A549 (cell line): ENCODE data around the gene TMED9. TPM values are rescaled to one million over a fixed set of nuclear protein-coding genes. Genes with fewer than 3 reads are reported as not detected.

ENCODE experiments used
- ATAC-seq, 2 experiments: fragments of 200-7000 bp in 1 of 2; fragments of >200 bp in 1 of 2; cut with Nextera tagmentation in 1 of 2; cut with Tn5 transposase in 1 of 2; 3 replicates each; pipeline versions ENCODE4 v1.8.0 to v1.9.1; 2018 to 2020; ENCODE audit warnings: mild to moderate bottlenecking in 1 of 2, moderate library complexity in 1 of 2
- CTCF ChIA-PET: fragments of 300-600 bp; sonication (Branson Sonifier 250); formaldehyde crosslinking; extraction: SDS; loops from one replicate; lab custom pipeline; 2021; ENCODE audit warnings: antibody characterized with exemption, inconsistent platforms; lab: Yijun Ruan, JAX
- POLR2A ChIA-PET: fragments of 350-600 bp; formaldehyde crosslinking; extraction: SDS; loops from one replicate; lab custom pipeline; 2021; ENCODE audit warnings: antibody characterized with exemption, inconsistent platforms; lab: Yijun Ruan, JAX
- DNase-seq, 2 experiments: peaks; one replicate each; pipeline versions ENCODE4 v3.0.0 to v3.0.0-alpha.2; 2011 to 2016; ENCODE audit warnings: low read depth in 1 of 2, low spot score in 1 of 2
- FAIRE-seq: peaks from 2 replicates; lab custom pipeline; 2011; peaks lifted over from hg19 to GRCh38; lab: Jason Lieb, UNC
- H3K27ac ChIP-seq, 2 experiments: fragments of >200 bp; sonication (Bioruptor Twin); formaldehyde crosslinking; 3 replicates each; pipeline ENCODE4 v1.5.1; 2016 to 2017
- H3K4me1 ChIP-seq: fragments of >200 bp; sonication (Bioruptor Twin); formaldehyde crosslinking; 3 replicates; pipeline ENCODE4 v1.6.1; 2016
- H3K4me2 ChIP-seq: fragments of >200 bp; sonication (Bioruptor Twin); formaldehyde crosslinking; 3 replicates; pipeline ENCODE4 v1.6.1; 2016
- H3K4me3 ChIP-seq: fragments of >200 bp; sonication (Bioruptor Twin); formaldehyde crosslinking; 3 replicates; pipeline ENCODE4 v1.5.1; 2016
- H3K9me3 ChIP-seq: fragments of >200 bp; sonication (Bioruptor Twin); formaldehyde crosslinking; 3 replicates; pipeline ENCODE4 v1.6.1; 2016
- CBX8 ChIP-seq: fragments of 200-600 bp; sonication (generic); IDR thresholded peaks from 2 replicates; pipeline ENCODE4 v1.6.1; 2016
- CEBPB ChIP-seq, 2 experiments: fragments of >200 bp in 1 of 2; sonication (Bioruptor Twin) in 1 of 2; formaldehyde crosslinking in 1 of 2; IDR thresholded peaks; 2 replicates each; pipeline ENCODE4 v1.6.1; 2012 to 2016
- CHD2 ChIP-seq: fragments of 150-350 bp; IDR thresholded peaks from 2 replicates; pipeline ENCODE4 v1.6.1; 2014; ENCODE audit warnings: low read length; ENCODE audit not compliant: partially characterized antibody
- CHD4 ChIP-seq: fragments of 200-600 bp; sonication (generic); IDR thresholded peaks from 2 replicates; pipeline ENCODE4 v1.6.1; 2016; ENCODE audit warnings: antibody characterized with exemption, mild to moderate bottlenecking, borderline replicate concordance
- EP300 ChIP-seq, 2 experiments: fragments of >200 bp; sonication (Bioruptor Twin); formaldehyde crosslinking; IDR thresholded peaks; 2 replicates in 1 of 2; 3 replicates in 1 of 2; pipeline ENCODE4 v1.6.1; 2016 to 2017
- FOSB ChIP-seq: fragments of 250-450 bp; sonication (Bioruptor Pico); IDR thresholded peaks from 2 replicates; pipeline ENCODE4 v1.5.0; 2020; ENCODE audit warnings: mild to moderate bottlenecking, moderate library complexity
- FOXS1 ChIP-seq: fragments of 250-450 bp; sonication (Bioruptor Pico); IDR thresholded peaks from 2 replicates; pipeline ENCODE4 v1.5.0; 2020; ENCODE audit warnings: mild to moderate bottlenecking, moderate library complexity
- HDAC2 ChIP-seq: fragments of 200-600 bp; sonication (generic); IDR thresholded peaks from 2 replicates; pipeline ENCODE4 v1.6.1; 2016
- HEYL ChIP-seq: fragments of 250-450 bp; sonication (Bioruptor Pico); IDR thresholded peaks from 2 replicates; pipeline ENCODE4 v1.8.0; 2021; ENCODE audit warnings: mild to moderate bottlenecking, moderate library complexity
- HOXB13 ChIP-seq: fragments of 250-450 bp; sonication (Bioruptor Pico); IDR thresholded peaks from 2 replicates; pipeline ENCODE4 v1.5.0; 2020; ENCODE audit warnings: low read depth, mild to moderate bottlenecking, moderate library complexity
- JUN ChIP-seq, 2 experiments: fragments of >200 bp; sonication (Bioruptor Twin); formaldehyde crosslinking; IDR thresholded peaks; 2 replicates in 1 of 2; 3 replicates in 1 of 2; pipeline ENCODE4 v1.6.1; 2016 to 2017
- NPAS2 ChIP-seq: fragments of 250-450 bp; sonication (Bioruptor Pico); IDR thresholded peaks from 2 replicates; pipeline ENCODE4 v1.8.0; 2022; ENCODE audit warnings: mild to moderate bottlenecking, moderate library complexity, borderline replicate concordance
- POLR2A ChIP-seq: IDR thresholded peaks from 2 replicates; pipeline ENCODE4 v1.6.1; 2012; ENCODE audit warnings: mild to moderate bottlenecking, low read length
- POLR2AphosphoS2 ChIP-seq: conservative IDR thresholded peaks from 2 replicates; pipeline ENCODE4 v1.6.1; 2012; ENCODE audit warnings: low read length, improper control_type of control experiment, inconsistent platforms
- RARB ChIP-seq: fragments of 250-450 bp; sonication (Bioruptor Pico); IDR thresholded peaks from 2 replicates; pipeline ENCODE4 v1.8.0; 2021; ENCODE audit warnings: mild to moderate bottlenecking, moderate library complexity
- RCOR1 ChIP-seq: fragments of 150-350 bp; IDR thresholded peaks from 2 replicates; pipeline ENCODE4 v1.6.1; 2014; ENCODE audit warnings: antibody characterized with exemption, low read length, low read depth
- SMC3 ChIP-seq: fragments of >200 bp; sonication (Bioruptor Twin); formaldehyde crosslinking; IDR thresholded peaks from 3 replicates; pipeline ENCODE4 v1.6.1; 2018; ENCODE audit warnings: inconsistent platforms
- TFCP2L1 ChIP-seq: fragments of 250-450 bp; sonication (Bioruptor Pico); IDR thresholded peaks from 2 replicates; pipeline ENCODE4 v1.5.0; 2021; ENCODE audit warnings: mild to moderate bottlenecking
- ZFP36 ChIP-seq: fragments of 450-650 bp; IDR thresholded peaks from 2 replicates; pipeline ENCODE4 v1.6.1; 2014; ENCODE audit warnings: borderline replicate concordance; ENCODE audit not compliant: partially characterized antibody
- ZSCAN20 ChIP-seq: fragments of 250-450 bp; sonication (Bioruptor Pico); IDR thresholded peaks from 2 replicates; pipeline ENCODE4 v1.8.0; 2022; ENCODE audit warnings: mild to moderate bottlenecking, moderate library complexity
- WGBS: methylation state at CpG from one replicate; pipeline ENCODE4 v1.1.6; 2017; ENCODE audit errors: missing lambda C conversion rate; 5-methylcytosine and 5-hydroxymethylcytosine counted together
- polyA plus RNA-seq, 4 experiments: library from polyadenylated mRNA; depleted of rRNA in 3 of 4; stranded (reverse); fragments of >200 nt; fragmentation: RNase III in 1 of 4; extraction: RNeasy Plus Mini Kit Qiagen cat#74134 plus additional on column Dnase treatment in 1 of 4; gene quantifications; 2 replicates in 3 of 4; 3 replicates in 1 of 4; pipeline ENCODE4 v1.2.3, GENCODE V29; 2011 to 2017
- TF ChIP-seq, protein P1 (sequence below): fragments of >200 bp; sonication (Bioruptor Twin); formaldehyde crosslinking; IDR thresholded peaks from 3 replicates; pipeline ENCODE4 v1.5.1; 2016
- TF ChIP-seq, protein P2 (sequence below): IDR thresholded peaks from 2 replicates; pipeline ENCODE4 v1.6.1; 2012
- TF ChIP-seq, protein P3 (sequence below): fragments of >200 bp; sonication (Bioruptor Twin); formaldehyde crosslinking; IDR thresholded peaks from 2 replicates; pipeline ENCODE4 v1.6.1; 2016
- TF ChIP-seq, protein P4 (sequence below): fragments of 250-450 bp; sonication (Bioruptor Pico); IDR thresholded peaks from 2 replicates; pipeline ENCODE4 v1.5.0; 2020; ENCODE audit warnings: low read depth, mild to moderate bottlenecking, moderate library complexity
- TF ChIP-seq, protein P5 (sequence below): fragments of 250-450 bp; sonication (Bioruptor Pico); IDR thresholded peaks from 2 replicates; pipeline ENCODE4 v1.5.0; 2021; ENCODE audit warnings: mild to moderate bottlenecking, moderate library complexity, borderline replicate concordance

TMED9 gene
- polyA plus RNA-seq, 2 of the 4 experiments (the other 2 are of a cell fraction), result 168 to 236 TPM

DNA sequence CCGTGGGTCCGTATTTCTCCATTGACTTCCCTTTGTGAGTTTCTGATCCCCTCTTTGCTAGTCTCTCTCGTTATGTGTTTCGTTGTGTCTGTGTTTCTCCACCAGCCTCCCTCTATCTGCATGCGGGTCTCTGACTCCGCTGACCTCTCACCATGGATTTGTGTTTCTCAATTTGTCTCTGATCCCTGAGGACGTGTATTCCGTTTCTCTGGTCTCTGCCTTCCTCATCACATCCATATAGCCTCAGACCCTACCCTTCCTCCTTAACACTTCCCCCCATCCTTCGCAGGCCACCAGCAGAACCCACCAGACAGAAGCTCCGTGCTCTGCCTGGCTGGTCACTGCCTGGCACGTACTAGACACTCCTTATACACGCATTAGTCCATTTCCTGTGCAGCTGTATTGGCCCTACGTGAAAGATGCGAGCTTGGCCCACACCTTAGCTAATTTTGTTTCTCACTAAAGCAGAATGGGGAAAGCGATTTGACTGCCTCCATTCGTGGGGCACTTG is 8.6 kb downstream of the TMED9 start:
- ChIA-PET POLR2A (interaction anchor here (1.2 kb wide), 2 partner anchors 62 to 84 kb away, joined by 3 read pairs; partner anchors contain the start of gene DDX41), CTCF (interaction anchor here (1.8 to 1.9 kb wide), 2 partner anchors 11 to 42 kb away, joined by 6 to 9 read pairs; no protein-coding TSS in a partner anchor)
- peak overlapping the region; percentile 70 for H3K4me3 ChIP-seq
- H3K4me1 ChIP-seq, result peaks cover 20% of the 10 kb centered on the region; the same call in 2 of the 3 replicates
- FAIRE-seq, result no peak
- no peak for TF ChIP-seq POLR2AphosphoS2
- TF ChIP-seq, protein P1, sequence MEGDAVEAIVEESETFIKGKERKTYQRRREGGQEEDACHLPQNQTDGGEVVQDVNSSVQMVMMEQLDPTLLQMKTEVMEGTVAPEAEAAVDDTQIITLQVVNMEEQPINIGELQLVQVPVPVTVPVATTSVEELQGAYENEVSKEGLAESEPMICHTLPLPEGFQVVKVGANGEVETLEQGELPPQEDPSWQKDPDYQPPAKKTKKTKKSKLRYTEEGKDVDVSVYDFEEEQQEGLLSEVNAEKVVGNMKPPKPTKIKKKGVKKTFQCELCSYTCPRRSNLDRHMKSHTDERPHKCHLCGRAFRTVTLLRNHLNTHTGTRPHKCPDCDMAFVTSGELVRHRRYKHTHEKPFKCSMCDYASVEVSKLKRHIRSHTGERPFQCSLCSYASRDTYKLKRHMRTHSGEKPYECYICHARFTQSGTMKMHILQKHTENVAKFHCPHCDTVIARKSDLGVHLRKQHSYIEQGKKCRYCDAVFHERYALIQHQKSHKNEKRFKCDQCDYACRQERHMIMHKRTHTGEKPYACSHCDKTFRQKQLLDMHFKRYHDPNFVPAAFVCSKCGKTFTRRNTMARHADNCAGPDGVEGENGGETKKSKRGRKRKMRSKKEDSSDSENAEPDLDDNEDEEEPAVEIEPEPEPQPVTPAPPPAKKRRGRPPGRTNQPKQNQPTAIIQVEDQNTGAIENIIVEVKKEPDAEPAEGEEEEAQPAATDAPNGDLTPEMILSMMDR, result no peak
- no peak for TF ChIP-seq SMC3
- no peak for TF ChIP-seq POLR2A
- no peak for TF ChIP-seq FOXS1
- no peak for TF ChIP-seq HOXB13 (CRISPR knock-in tag)
- TF ChIP-seq JUN (IDR thresholded peaks at IDR 0.05), result no peak
- TF ChIP-seq EP300 (IDR thresholded peaks at IDR 0.05), result no peak
- TF ChIP-seq HEYL (CRISPR knock-in tag), result no peak
- TF ChIP-seq, protein P2, sequence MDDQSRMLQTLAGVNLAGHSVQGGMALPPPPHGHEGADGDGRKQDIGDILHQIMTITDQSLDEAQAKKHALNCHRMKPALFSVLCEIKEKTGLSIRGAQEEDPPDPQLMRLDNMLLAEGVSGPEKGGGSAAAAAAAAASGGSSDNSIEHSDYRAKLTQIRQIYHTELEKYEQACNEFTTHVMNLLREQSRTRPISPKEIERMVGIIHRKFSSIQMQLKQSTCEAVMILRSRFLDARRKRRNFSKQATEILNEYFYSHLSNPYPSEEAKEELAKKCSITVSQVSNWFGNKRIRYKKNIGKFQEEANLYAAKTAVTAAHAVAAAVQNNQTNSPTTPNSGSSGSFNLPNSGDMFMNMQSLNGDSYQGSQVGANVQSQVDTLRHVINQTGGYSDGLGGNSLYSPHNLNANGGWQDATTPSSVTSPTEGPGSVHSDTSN, result no peak
- TF ChIP-seq HDAC2, result no peak
- TF ChIP-seq, protein P3, sequence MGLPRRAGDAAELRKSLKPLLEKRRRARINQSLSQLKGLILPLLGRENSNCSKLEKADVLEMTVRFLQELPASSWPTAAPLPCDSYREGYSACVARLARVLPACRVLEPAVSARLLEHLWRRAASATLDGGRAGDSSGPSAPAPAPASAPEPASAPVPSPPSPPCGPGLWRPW, result no peak
- TF ChIP-seq NPAS2, result no peak
- TF ChIP-seq FOSB (CRISPR knock-in tag), result no peak
- no peak for TF ChIP-seq CHD2
- TF ChIP-seq ZSCAN20 (CRISPR knock-in tag), result no peak
- TF ChIP-seq, protein P4, sequence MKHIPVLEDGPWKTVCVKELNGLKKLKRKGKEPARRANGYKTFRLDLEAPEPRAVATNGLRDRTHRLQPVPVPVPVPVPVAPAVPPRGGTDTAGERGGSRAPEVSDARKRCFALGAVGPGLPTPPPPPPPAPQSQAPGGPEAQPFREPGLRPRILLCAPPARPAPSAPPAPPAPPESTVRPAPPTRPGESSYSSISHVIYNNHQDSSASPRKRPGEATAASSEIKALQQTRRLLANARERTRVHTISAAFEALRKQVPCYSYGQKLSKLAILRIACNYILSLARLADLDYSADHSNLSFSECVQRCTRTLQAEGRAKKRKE, result no peak
- TF ChIP-seq ZFP36, result no peak
- no peak for TF ChIP-seq CEBPB (IDR thresholded peaks at IDR 0.05)
- peak overlapping the region; percentile 85 to 91 for H3K27ac ChIP-seq
- no peak for DNase-seq
- ATAC-seq, result peak in 1 of 2 experiments; percentile 2; a peak in 1 of 6 replicates
- no peaks in the 10 kb centered on the region for H3K9me3 ChIP-seq
- WGBS, result 26% methylated on average over 15 of the region's 16 CpGs
- peak overlapping the region; percentile 94 for H3K4me2 ChIP-seq

DNA sequence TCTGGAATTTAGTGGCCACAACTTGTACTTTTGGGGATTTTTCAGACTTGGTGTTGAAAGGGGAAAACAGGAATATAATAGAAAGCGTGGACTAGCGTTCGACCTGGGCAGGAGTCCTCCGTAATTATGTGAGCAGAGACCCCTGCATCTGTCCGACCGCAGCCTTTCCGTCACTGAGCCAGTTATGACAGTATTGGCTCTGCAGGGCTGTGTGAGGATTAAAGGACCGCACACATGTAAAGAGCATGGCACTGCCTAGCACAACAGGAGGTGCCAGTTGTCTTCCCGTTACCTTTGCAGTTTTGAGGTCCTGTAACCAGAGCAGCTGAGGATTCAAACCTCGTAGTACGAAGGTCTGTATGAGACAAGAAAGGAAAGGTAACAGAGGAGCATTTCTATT is 9.1 kb downstream of the TMED9 start:
- WGBS, result 94% methylated on average over 11 of the region's 11 CpGs
- CTCF ChIA-PET, result interaction anchor here (1.4 to 1.9 kb wide), 3 partner anchors 8 to 43 kb away, joined by 3 to 9 read pairs (median 6); no protein-coding TSS in a partner anchor
- Histone ChIP-seq H3K4me2 (peak overlapping the region; percentile 94), H3K27ac (no peak overlapping the region), H3K4me3 (peak overlapping the region; percentile 70; the same call in 2 of the 3 replicates), H3K9me3 (no peaks in the 10 kb centered on the region), H3K4me1 (peaks cover 20% of the 10 kb centered on the region; the same call in 2 of the 3 replicates)
- no peak for DNase-seq
- POLR2A ChIA-PET, result no interaction called here
- ATAC-seq, result no peak
- TF ChIP-seq HOXB13 (CRISPR knock-in tag) (no peak), RCOR1 (no peak), TFCP2L1 (CRISPR knock-in tag) (no peak), NPAS2 (no peak), ZSCAN20 (CRISPR knock-in tag) (no peak), RARB (CRISPR knock-in tag) (no peak), CBX8 (no peak), JUN (IDR thresholded peaks at IDR 0.05) (no peak), CHD4 (no peak), HEYL (CRISPR knock-in tag) (no peak)
- TF ChIP-seq, protein P5, sequence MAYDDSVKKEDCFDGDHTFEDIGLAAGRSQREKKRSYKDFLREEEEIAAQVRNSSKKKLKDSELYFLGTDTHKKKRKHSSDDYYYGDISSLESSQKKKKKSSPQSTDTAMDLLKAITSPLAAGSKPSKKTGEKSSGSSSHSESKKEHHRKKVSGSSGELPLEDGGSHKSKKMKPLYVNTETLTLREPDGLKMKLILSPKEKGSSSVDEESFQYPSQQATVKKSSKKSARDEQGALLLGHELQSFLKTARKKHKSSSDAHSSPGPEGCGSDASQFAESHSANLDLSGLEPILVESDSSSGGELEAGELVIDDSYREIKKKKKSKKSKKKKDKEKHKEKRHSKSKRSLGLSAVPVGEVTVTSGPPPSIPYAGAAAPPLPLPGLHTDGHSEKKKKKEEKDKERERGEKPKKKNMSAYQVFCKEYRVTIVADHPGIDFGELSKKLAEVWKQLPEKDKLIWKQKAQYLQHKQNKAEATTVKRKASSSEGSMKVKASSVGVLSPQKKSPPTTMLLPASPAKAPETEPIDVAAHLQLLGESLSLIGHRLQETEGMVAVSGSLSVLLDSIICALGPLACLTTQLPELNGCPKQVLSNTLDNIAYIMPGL (CRISPR knock-in tag), result no peak
- TF ChIP-seq, protein P4, result no peak
- no peak for FAIRE-seq
